Activated CD4-positive, alpha-beta T cell treated with anti-CD3 and anti-CD28 coated beads, Interleukin-2, amount 50 U/mL, for 24 hours (primary cell): ENCODE data around the gene IL3RA.
"Not testable (repeated sequence)": the region's sequence is repeated elsewhere in the genome, so short reads cannot be mapped to it uniquely, and the experiment has no call there.

Source experiments
- DNase-seq, 2 donors: peaks; one replicate each; pipeline ENCODE4 v3.0.0-alpha.2; 2020; ENCODE audit warnings: low read depth in 1 of 2, low spot score in 1 of 2

IL3RA gene

GRCh38 chrX:1330605-1331004 lies 6.0 kb upstream of the IL3RA start:
- DNase-seq = no peak

- DNase-seq = not testable (repeated sequence)
These were observed 4.2 kb upstream of the IL3RA start for GRCh38 chrX:1332433-1332832.

DNA sequence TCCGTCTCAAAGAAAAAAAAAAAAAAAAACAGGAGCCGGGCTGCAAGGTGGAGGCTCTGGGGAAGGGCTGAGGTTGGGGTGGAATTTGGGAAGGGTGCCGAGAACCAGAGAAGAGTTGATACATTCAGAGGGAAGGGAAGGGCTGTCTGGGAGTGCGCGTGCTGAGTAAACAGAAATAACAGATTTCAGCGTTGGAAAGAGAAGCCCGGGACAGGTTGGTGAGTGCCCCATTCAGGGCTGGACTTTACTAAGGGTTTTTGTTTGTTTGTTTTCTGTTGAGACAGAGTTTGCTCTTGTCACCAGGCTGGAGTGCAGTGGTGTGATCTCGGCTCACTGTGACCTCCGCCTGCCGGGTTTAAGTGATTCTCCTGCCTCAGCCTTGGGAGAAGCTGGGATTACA lies 1.7 kb upstream of the IL3RA start:
- no peak for DNase-seq

DNA sequence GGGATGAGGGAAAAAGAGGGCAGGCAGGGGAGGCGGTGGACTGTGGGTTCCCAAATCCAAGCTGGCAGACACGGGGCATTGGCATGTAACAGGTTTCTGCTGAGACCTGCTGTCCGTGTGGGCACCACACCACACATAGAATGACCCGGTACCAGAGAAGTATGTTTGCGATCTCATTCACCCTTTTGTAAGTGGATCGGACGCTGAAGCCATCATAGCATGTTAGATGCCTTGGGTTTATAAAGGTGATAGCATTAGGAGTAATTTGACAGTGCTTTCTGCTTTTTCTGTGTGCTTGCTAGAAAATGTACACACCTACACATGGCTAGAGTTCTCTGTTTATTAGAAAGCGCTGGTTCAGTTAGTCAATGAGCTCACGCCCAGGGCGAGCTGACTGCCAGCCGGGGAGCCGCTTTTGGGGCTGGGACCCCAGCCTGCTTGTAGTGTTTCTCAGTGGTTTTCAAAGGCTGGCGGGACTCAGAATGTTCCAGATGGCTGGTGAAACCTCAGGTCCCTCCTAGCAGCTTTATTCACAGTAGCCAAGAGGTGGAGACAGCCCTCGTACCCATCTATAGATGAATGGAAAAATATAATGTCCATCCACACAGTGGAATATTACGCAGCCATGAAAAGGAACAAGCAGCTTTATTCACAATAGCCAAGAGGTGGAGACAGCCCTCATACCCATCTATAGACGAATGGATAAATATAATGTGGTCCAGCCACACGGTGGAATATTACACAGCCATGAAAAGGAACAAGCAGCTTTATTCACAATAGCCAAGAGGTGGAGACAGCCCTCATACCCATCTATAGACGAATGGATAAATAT lies 579 bp downstream of the IL3RA start:
- DNase-seq = no peak

DNA sequence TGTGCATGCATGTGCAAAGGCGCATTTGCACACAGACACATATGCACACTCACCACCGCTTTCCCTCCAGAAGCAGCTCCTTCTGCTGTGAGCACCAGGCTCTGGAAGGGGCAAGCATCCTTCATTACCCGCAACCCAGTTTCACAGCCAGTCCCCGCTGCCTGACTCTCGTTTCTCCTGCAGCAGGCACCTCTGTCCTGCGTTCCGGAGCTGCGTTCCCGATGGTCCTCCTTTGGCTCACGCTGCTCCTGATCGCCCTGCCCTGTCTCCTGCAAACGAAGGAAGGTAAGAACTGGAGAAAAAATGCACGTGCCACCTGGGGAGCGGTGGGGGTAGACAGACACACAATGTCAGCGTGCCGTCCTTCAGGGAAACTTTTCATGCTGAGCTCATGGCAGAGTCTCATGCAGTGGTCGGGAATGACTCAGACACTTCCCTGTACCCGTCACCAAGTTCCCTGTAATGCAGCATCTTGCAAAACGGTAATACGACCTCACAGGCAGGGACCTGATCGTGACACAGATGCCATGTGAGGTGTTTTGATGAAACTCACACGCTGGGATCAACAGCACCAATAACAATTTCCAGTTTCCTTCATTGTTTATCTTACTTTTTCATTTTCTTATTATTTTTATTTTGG lies 5.1 kb downstream of the IL3RA start:
- no peak for DNase-seq

- not testable (repeated sequence) for DNase-seq
These were observed 13.0 kb downstream of the IL3RA start for GRCh38 chrX:1349606-1350005.

DNA sequence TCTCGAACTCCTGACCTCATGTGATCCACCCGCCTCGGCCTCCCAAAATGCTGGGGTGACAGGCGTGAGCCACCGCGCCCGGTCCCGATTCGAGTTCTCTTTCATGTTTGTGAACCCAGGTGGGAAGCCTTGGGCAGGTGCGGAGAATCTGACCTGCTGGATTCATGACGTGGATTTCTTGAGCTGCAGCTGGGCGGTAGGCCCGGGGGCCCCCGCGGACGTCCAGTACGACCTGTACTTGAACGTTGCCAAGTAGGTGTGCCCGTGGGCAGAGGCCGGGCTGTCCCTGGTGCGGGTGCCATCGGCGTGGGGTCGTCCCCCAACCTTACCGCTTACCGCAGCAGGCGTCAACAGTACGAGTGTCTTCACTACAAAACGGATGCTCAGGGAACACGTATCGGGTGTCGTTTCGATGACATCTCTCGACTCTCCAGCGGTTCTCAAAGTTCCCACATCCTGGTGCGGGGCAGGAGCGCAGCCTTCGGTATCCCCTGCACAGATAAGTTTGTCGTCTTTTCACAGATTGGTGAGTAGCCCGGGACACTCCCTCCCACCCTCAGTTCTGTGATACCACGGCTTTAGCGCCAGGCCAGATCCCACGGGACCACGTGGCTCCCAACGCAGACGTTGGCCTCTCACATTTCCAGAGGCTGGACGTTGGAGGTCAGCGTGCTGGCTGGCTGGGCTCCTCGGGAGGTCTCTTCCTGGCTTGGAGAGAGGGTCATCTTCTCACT lies 15.6 kb downstream of the IL3RA start:
- DNase-seq = no peak

DNA sequence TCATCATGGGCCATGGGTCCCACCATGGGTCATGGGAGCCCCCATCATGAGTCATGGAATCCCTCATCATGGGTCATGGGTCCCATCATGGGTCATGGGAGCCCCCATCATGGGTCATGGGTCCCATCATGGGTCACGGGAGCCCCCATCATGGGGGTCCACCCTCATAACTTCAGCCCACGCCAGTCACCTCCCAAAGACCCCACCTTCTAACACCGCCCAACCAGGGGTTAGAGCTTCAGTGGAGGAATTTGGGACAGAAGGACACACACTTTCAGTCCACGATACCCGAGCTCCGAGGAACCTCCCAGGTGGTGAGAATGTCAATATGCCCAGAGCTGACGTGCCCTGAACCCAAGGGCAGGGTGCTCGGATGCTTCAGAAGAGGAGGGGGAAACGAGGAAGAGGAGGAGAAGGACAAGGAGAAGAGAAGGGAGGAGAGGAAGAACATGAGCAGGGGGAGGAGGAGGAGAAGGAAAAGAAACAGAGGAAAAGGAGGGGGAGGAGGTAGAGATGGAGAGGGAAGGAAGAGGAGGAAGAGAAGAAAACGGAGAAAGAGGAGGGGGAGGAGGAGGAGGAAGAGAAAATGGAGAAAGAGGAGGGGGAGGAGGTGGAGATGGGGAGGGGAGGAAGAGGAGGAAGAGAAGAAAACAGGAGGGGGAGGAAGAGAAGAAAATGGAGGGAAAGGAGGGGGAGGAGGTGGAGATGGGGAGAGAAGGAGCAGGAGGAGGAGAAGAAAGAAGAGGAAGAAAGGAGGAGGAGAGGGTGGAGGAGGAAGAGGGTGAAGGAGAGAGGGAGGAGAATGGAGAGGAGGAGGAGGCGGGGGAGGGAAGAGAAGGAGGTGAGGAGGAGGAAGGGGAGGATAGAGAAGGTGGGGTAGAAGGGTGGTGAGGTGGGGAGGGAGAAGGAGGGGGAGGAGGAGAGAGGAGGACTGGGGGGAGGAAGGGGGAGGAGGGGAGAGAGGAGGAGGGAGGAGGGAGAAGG lies 17.7 kb downstream of the IL3RA start:
- no peak for DNase-seq

DNA sequence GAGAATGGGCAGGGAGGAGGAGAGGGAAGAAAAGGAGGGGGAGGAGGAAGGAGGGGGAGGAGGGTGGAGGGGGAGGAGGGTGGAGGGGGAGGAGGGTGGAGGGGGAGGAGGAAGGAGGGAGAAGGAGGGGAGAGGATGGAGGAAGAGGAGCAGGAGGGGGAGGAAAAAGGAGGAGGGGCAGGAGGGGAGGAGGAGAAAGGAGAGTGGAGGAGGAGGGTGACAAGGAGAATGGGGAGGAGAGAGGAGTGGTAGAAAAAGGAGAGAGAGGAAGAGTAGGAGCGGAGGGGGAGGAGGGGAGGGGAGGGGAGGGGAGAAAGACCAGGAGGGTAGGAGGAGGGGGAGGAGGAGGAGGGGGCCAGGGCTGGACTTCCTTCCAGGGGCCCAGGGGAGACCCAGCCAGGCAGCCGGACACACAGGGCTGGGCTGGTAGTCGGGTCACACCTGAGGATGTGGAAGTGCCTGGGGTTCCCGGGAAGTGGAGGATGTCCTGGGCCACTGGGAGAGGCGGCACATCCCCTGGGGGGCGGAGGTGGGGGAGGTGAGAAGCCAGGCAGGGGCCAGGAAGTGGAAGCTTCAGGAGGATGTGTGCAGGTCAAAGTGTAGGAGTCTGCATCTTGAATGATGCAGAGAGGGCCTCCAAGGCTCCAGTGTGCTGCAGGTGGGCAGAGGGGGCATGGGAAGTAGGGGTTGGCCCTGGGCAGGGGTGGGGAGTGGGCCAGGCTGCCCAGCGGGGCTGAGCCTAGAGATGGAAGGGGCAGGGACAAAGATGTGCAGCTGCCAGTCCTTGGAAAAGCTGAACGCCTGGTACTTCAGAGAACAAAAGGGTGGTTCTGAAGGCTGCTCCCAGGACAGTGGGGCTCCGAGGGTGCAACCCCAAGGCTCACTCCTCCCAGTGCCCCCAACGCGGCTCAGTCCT lies 18.8 kb downstream of the IL3RA start:
- DNase-seq = no peak

DNA sequence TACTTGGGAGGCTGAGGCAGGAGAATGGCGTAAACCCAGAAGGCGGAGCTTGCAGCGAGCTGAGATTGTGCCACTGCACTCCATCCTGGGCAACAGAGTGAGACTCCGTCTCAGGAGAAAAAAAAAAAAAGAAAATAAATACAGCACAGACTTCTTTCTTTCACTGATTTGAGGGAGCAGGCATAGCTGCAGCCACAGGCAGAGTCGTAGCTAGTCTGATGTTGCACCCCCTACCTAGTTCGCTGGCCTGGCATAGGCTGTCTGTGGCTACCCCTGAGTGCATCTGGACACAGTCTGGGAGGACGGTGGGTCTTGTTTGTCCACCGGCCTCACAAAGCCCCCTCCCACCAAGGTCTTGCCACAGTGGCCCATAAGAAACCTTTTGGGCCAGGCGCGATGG lies 21.4 kb downstream of the IL3RA start:
- no peak for DNase-seq

DNA sequence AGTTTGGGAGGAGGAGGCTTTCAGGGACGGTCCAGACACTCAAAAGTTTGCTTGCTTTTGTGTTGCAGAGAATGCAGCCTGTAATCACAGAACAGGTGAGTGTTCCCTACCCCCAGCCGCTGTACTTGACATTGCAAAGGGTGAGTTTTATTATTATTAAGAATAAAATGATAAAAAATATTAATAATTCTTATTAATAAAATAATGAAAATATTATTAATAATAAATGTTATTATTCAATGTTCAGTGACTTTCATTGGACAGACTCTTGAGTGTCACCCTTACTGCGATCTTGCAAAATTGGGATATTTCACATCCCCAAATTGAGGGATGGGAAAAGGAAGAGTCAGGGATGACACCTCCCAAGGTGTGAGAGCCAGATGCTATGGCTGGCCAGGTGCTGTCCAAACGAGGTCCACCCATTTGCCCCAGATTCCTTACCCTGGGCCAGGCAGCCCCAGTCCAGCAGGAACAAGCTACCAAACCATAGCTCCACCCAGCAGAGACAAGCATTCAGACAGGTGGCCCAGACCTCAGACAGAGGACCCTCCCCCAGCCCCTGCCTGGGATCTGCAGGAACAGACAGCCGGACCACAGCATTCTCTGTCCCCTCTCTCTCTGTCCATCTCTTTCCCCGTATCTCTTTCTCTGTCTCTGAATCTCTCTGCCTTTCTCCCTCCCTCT lies 22.4 kb downstream of the IL3RA start:
- DNase-seq = no peak

DNA sequence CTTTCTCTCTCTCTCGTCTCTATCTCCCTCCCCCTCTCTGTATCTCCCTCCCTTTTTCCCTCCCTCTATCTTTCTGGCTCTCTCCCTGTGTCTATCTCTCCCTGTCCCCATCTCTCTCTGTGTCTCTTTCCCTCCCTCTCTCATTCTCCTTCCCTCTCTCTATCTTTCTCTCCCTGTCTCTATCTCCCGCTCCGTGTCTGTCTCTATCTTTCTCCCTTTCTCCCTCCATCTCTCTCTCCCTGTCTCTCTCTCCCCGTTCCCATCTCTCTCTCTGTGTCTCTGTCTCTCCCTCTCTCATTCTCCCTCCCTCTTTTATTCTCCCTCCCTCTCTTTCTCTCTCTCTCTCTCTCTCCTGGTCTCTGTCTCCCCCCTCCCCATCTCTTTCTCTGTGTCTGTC lies 22.9 kb downstream of the IL3RA start:
- no peak for DNase-seq

DNA sequence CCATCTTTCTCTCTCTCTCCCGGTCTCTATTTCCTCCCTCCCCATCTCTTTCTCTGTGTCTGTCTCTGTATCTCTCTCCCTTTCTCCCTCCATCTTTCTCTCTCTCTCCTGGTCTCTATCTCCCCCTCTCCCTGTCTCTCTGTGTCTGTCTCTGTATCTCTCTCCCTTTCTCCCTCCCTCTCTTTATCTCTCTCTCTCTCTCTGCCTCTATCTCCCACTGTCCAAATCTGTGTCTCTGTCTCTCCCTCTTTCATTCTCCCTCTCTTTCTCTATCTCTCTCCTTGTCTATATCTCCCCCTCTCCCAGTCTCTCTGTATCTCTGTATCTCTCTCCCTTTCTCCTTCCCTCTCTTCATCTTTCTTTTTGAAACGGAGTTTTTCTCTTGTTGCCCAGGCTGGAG lies 23.6 kb downstream of the IL3RA start:
- no peak for DNase-seq

DNA sequence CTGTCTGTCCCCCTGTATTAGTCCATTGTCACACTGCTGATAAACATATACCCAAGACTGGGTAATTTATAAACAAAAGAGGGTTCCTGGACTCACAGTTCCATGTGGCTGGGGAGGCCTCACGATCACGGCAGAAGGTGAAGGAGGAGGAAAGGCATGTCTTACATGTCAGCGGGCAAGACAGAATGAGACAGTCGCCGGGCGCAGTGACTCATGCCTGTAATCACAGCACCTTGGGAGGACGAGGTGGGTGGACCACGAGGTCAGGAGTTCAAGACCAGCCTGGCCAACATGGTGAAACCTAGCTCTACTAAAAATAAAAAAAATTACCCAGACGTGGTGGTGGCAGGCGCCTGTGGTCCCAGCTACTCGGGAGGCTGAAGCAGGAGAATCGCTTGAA lies 24.7 kb downstream of the IL3RA start:
- DNase-seq = no peak

DNA sequence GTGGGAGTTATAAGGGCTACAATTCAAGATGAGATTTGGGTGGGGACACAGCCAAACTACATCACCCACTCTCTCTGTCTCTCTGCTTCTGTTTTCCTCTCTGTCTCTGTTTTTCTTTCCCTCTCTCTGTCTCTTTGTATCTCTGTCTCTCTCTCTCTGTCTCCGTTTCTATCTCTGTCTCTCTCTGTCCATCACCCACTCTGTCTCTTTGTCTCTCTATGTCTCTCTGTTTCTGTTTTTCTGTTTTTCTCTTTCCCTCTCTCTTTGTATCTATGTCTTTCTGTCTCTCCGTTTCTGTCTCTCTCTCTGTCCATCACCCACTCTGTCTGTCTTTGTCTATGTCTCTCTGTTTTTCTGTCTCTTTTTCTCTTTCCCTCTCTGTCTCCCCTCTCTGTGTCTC lies 25.3 kb downstream of the IL3RA start:
- DNase-seq = no peak

GRCh38 chrX:1366363-1366762 lies 29.8 kb downstream of the IL3RA start:
- DNase-seq = not testable (repeated sequence)

GRCh38 chrX:1368385-1368698 lies 31.8 kb downstream of the IL3RA start:
- no peak for DNase-seq

- no peak for DNase-seq
These were observed 41.7 kb downstream of the IL3RA start for GRCh38 chrX:1378306-1378759.

DNA sequence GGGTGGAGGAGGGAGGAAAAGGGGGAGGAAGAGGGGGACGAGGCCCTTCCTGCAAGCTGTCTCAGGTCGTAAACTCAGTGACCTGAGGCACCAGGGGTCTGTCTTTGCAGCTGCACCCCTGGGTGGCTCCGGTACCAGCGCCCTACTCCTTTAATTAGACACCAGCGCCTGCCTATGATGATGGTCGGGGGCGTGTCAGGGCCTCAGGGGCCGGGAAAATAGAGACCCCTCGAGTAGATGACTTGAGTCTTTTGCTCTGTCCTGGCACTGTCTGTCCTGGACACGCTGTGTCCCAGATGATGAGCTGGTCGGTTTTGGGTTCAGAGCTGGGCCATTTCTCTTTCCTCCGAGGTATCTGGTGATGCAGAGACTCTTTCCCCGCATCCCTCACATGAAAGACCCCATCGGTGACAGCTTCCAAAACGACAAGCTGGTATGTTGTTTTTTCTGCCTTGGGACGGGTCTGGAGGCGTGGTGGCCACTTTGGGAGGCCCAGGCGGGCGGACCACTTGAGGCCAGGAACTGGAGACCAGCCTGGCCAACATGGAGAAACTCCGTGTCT lies 44.2 kb downstream of the IL3RA start:
- DNase-seq = no peak
